ENCODE data around the gene TMEM240.
"Not testable (repeated sequence)": the region's sequence is repeated elsewhere in the genome, so short reads cannot be mapped to it uniquely, and the experiment has no call there.

TMEM240 gene

GRCh38 chr1:1511533-1512285, 28.7 kb downstream of the TMEM240 start, which contains the start of gene ATAD3A:
ATAD3A (plus strand) TSS chr1:1512162; CDS start chr1:1512269, 107 bp downstream.
- H3K4me1 ChIP-seq (ENCODE audit: control insufficient read depth in 1 of 2, insufficient read depth in 1 of 2, low read depth in 1 of 2, low read length in 1 of 2): peaks cover 12 to 13% of the 10 kb centered on the region in 2 experiments
- H3K27me3 ChIP-seq: no peaks in the 10 kb centered on the region
- H3K4me3 ChIP-seq (ENCODE audit: low read depth in 1 of 2, low read length in 1 of 2): peak within 1 kb of the TSS; percentile 75 to 90
- peak within 1 kb of the TSS; percentile 78 for H3K27ac ChIP-seq
- no peaks in the 10 kb centered on the region for H3K9me3 ChIP-seq
- TF ChIP-seq, protein P1, sequence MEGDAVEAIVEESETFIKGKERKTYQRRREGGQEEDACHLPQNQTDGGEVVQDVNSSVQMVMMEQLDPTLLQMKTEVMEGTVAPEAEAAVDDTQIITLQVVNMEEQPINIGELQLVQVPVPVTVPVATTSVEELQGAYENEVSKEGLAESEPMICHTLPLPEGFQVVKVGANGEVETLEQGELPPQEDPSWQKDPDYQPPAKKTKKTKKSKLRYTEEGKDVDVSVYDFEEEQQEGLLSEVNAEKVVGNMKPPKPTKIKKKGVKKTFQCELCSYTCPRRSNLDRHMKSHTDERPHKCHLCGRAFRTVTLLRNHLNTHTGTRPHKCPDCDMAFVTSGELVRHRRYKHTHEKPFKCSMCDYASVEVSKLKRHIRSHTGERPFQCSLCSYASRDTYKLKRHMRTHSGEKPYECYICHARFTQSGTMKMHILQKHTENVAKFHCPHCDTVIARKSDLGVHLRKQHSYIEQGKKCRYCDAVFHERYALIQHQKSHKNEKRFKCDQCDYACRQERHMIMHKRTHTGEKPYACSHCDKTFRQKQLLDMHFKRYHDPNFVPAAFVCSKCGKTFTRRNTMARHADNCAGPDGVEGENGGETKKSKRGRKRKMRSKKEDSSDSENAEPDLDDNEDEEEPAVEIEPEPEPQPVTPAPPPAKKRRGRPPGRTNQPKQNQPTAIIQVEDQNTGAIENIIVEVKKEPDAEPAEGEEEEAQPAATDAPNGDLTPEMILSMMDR (IDR thresholded peaks at IDR 0.05): peak; percentile 42
- H3K36me3 ChIP-seq: no peaks in the 10 kb centered on the region

DNA sequence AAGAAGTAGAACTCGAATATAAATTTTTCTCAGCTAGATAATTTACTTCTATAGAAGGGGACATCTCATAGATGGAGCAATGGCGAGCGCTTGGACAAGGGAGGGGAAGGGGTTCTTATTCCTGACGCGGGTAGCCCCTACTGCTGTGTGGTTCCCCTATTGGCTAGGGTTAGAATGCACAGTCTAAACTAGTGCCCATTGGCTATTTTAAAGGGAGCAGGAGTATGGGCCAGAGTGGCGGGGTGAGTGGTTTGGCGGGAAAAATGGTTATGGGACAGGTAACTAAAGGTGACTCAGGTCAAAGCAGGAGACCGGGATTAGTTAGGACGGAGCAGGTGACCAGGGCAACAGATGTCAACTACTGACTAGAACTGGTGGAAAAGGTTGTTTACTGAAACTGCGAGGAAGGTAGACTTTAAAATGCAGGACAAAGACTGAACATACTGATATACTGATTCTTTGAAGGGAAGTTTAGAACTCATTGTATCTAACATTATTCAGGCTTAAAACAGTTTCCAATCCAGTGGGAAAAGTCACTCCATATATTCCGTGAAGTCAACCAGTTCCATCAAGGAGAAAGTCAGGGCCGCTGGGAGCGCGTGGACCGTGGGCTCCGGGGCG, 29.4 kb downstream of the TMEM240 start:
- Histone ChIP-seq H3K27me3 (no peaks in the 10 kb centered on the region), H3K4me1 (ENCODE audit: control insufficient read depth in 1 of 2, insufficient read depth in 1 of 2, low read depth in 1 of 2, low read length in 1 of 2) (peaks cover 12 to 13% of the 10 kb centered on the region in 2 experiments), H3K36me3 (no peaks in the 10 kb centered on the region), H3K4me3 (ENCODE audit: low read depth in 1 of 2, low read length in 1 of 2) (peak overlapping the region; percentile 75 to 90), H3K27ac (peak overlapping the region; percentile 78), H3K9me3 (no peaks in the 10 kb centered on the region)
- TF ChIP-seq, protein P1 (IDR thresholded peaks at IDR 0.05): no peak

- H3K36me3 ChIP-seq; H3K27ac ChIP-seq; H3K27me3 ChIP-seq; H3K9me3 ChIP-seq; H3K4me3 ChIP-seq (ENCODE audit: low read depth in 1 of 2, low read length in 1 of 2): not testable (repeated sequence)
- H3K4me1 ChIP-seq (ENCODE audit: control insufficient read depth in 1 of 2, insufficient read depth in 1 of 2, low read depth in 1 of 2, low read length in 1 of 2): peaks cover 15 to 23% of the 10 kb centered on the region in 2 experiments
Observed at GRCh38 chr1:1509465-1509850, 31.0 kb downstream of the TMEM240 start.

DNA sequence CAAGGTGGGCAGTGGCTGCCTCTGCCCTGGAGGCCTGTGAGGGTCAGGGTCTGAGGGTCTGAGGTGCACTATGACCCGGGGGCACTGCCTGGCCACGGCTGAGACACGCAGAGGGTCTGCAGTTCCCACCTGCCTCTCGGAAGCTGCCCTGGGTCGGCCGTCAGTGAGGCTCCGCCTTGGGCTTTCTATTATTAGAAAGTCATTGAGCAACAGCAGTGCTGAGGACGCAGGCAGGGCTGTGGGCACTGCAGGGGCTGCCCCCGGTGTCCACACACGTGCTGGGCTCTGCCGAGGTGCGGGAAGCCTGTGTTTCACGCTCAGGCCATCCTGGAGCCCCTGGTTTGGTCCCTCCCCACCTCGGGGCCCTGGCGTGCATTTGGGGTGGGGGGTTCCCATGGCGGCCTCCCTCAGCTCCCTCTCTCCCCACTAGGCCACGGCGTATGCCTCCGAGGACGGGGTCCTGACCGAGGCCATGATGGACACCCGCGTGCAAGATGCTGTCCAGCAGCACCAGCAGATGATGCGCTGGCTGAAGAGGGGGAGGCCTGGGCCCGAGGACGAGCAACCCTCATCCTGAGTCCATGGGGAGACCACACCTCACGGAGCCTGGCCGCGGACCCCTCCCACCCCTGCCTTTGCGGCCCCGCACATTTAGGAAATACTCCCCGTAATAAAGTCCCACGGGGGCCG, 31.5 kb downstream of the TMEM240 start:
- H3K27me3 ChIP-seq; H3K36me3 ChIP-seq; H3K4me3 ChIP-seq (ENCODE audit: low read depth in 1 of 2, low read length in 1 of 2); H3K9me3 ChIP-seq; H3K27ac ChIP-seq: not testable (repeated sequence)
- H3K4me1 ChIP-seq (ENCODE audit: control insufficient read depth in 1 of 2, insufficient read depth in 1 of 2, low read depth in 1 of 2, low read length in 1 of 2): peaks cover 15 to 23% of the 10 kb centered on the region in 2 experiments

DNA sequence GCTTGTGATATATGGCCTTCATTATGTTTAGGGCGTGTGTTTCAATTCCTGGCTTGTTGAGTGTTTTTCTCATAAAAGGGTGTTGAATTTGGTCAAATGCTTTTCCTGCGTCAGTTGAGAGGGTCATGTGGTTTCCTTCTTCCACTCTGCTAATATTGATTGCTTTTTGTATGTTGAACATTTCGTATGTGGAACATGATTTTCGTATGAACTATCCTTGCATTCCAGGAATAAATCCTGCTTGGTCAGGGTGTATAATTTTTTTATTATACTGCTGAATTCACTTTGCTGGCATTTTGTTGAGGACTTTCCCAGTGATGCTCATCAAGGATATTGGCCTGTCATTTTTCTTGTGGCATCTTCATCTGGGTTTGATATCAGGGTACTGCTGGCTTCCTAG, 33.1 kb downstream of the TMEM240 start:
- peaks cover 12 to 18% of the 10 kb centered on the region in 2 experiments for H3K4me1 ChIP-seq (ENCODE audit: control insufficient read depth in 1 of 2, insufficient read depth in 1 of 2, low read depth in 1 of 2, low read length in 1 of 2)
- no peak overlapping the region for H3K27ac ChIP-seq
- H3K27me3 ChIP-seq: no peaks in the 10 kb centered on the region
- H3K36me3 ChIP-seq: no peaks in the 10 kb centered on the region
- no peak overlapping the region for H3K4me3 ChIP-seq (ENCODE audit: low read depth in 1 of 2, low read length in 1 of 2)
- TF ChIP-seq, protein P1 (IDR thresholded peaks at IDR 0.05): no peak
- H3K9me3 ChIP-seq: no peaks in the 10 kb centered on the region

GRCh38 chr1:1505801-1506200, 34.6 kb downstream of the TMEM240 start:
- H3K4me3 ChIP-seq (ENCODE audit: low read depth in 1 of 2, low read length in 1 of 2); H3K27me3 ChIP-seq; H3K9me3 ChIP-seq; H3K36me3 ChIP-seq: not testable (repeated sequence)
- peak overlapping the region; percentile 75 for H3K27ac ChIP-seq
- H3K4me1 ChIP-seq (ENCODE audit: control insufficient read depth in 1 of 2, insufficient read depth in 1 of 2, low read depth in 1 of 2, low read length in 1 of 2): peaks cover 4 to 12% of the 10 kb centered on the region in 2 experiments

GRCh38 chr1:1505366-1505798, 35.0 kb downstream of the TMEM240 start:
- Histone ChIP-seq H3K4me3 (ENCODE audit: low read depth in 1 of 2, low read length in 1 of 2) (peak overlapping the region in 1 of 2 experiments; percentile 30), H3K4me1 (ENCODE audit: control insufficient read depth in 1 of 2, insufficient read depth in 1 of 2, low read depth in 1 of 2, low read length in 1 of 2) (peaks cover 4 to 11% of the 10 kb centered on the region in 2 experiments), H3K27ac (peak overlapping the region; percentile 75)
- not testable (repeated sequence) for H3K36me3 ChIP-seq, H3K27me3 ChIP-seq, H3K9me3 ChIP-seq
